NCI-H2107 treated with DMSO at 0.1 percent for 48 hours (cell line): Measurements from ENCODE around the gene COA8.
"Not testable (repeated sequence)": the region's sequence is repeated elsewhere in the genome, so short reads cannot be mapped to it uniquely, and the experiment has no call there.

Source experiments
- DNase-seq: peaks from one replicate; lab custom pipeline; 2025; ENCODE audit not compliant: unreplicated experiment; lab: John Stamatoyannopoulos, UW

Gene COA8

DNA sequence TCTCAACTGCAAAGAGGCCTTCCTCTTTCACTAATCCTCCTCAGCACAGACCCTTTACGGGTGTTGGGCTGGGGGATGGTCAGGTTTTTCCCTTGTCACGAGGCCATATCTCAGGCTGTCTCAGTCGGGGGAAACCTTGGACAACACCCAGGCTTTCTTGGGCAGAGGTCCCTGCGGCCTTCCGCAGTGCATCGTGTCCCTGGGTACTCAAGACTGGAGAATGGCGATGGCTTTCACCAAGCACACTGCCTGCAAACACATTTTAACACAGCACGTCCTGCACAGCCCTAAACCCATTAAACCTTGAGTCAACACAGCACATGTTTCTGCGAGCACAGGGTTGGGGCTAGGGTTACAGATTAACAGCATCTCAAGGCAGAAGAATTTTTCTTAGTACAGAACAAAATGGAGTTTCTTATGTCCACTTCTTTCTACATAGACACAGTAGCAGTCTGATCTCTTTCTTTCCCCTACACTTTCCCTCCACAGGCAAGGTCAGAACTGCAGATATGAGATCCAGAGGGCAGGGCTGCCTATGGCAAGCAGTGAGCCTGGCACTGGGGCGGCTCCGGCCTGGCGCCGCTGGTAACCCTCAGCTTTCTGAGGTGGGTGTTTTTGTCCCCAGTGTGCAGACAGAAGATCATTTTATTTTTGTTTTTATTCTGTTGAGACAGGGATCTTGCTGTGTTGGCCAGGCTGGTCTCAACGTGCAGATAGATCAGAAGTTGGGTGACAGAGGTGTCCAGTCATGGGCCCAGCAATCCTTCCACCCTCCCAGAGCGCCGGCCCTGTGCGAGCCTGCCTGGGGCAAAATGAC is 37.1 kb upstream of the COA8 start:
- DNase-seq: not testable (repeated sequence)

GRCh38 chr14:103526247-103526913 is 36.4 kb upstream of the COA8 start:
- no peak for DNase-seq

DNA sequence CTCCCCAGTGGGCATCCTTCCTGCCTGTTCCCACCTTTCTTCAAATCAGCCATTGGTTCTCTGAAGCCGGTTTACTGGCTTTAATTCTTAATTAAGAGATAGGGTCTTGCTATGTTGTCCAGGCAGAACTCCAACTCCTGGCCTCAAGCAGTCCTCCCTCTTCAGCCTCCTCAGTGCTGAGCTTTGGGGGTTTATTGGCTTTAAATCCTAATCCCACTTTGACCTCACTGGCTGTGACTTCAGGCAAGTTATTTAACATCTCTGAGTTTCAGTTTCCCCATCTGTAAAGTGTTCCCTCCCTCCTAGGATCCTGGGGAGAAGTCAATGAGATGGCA is 35.9 kb upstream of the COA8 start:
- no peak for DNase-seq

DNA sequence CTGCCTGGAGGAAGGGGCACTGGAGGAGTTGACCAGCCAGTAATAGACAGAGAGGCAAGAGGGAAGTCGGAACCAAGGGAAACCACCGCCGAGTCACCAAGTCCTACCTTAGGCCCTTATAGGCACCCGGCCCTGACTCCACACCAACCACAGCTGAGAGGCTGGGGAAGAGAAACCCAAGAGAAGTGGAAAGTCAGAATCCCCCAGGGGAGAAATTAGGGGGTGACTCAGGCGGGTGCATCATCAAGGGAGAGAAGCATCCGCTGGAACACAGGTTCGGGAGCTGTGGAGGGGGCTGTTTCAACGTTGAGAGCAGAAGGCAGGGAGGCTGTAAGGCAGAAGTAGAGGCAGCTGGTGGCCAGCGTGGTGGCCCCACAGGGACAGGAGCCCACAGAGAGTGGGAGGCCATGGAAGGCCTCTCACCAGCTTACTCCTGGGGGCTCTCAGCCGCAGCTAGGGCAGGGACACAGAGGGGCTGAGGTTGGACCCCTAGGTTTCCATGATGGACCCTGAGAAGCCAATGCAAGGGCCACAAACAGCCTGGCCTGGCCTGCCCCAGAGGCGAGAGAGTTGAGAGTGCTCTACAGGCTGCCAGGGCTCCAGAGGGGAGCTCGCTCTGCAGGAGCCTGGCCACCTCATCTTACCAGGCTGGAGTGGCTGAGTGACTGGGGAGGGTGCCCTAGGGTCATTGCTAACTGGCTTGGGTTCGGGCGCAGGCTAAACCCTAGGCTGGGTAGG is 35.2 kb upstream of the COA8 start:
- DNase-seq: no peak

DNA sequence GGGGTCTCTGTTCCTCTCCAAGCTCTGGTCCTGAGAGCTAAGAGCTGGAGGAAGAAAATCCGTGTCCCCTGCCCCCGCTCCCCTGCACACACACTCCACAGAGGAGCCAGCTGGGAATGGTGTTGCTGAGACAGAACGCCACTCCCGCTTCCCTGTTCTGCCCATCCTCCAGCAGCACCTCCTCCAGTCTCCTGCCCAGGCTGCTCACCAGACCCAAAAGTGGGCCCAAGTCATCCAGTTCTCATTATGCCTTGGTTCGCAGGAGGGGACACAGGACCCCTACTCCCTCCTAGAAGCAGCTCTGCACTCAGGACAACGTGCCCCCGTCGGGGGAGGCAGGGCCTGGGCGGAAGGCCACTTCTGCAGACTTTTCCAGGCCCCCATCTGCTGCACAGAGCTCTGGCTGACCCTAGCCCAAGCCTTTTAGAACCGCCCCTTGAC is 34.6 kb upstream of the COA8 start:
- peak; percentile 40 for DNase-seq

DNA sequence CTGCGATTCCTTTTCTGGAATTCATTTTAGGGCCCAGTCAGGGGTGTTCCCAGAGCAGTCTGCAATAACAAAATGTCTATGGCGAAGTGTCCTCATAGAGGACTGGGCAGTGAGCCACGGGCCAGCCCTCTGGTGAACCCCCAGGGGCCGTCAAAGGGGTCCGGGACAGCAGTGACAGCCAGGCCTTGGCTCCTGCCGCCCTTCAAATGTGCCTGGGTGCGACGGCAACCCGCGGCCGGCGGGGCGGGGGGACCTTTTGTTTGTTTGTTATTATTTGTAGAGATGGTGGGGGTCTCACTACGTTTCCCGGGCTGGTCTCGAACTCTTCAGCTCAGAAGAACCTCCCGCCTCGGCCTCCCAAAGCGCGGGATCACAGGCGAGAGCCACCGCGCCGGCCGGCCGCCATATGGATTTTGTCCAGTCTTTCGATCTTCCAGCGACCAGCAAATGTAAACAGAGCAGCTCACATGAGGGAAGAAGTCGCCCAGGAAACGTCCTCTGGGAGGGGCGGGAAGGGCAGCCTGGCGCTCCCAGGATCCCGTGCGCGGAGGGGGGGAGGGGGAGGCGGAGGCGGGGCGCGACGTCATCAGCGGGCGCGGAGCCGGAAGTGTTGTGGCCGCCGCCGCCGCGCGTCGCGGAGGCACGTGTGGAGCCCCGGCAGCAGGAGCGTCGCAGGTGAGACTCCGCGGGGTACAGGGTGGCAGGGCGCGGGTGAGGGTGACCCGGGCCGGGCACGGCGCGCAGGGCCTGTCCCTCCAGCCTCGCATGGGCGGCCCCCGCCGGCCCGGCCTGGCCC is 34.0 kb upstream of the COA8 start, which contains the start of gene TRMT61A:
TRMT61A (plus strand) TSS at position 610 of the 796 bp plus-strand sequence. CDS start 783 bp downstream, outside the sequence.
- peak; percentile 83 for DNase-seq

GRCh38 chr14:103529383-103530365 is 33.1 kb upstream of the COA8 start:
- DNase-seq: no peak

DNA sequence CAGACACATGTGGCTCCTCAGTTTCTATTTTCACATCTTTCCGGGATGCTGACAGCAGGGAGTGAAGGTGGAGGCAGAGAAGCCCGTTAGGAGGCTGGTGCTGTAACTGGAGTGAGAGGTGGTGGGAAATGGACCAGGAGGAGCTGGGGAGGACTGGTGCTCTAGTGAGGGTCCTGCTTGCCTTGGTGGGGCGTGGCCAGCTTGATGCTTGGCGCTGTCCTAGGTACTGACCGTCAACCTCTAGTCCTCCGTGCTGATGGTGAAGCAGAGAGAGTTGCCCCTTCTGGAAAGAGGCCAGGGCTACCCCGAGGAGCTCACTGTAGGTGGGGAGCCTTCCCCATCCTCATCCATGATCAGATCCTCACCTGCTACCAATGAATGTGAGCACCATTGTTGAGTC is 32.4 kb upstream of the COA8 start:
- no peak for DNase-seq

DNA sequence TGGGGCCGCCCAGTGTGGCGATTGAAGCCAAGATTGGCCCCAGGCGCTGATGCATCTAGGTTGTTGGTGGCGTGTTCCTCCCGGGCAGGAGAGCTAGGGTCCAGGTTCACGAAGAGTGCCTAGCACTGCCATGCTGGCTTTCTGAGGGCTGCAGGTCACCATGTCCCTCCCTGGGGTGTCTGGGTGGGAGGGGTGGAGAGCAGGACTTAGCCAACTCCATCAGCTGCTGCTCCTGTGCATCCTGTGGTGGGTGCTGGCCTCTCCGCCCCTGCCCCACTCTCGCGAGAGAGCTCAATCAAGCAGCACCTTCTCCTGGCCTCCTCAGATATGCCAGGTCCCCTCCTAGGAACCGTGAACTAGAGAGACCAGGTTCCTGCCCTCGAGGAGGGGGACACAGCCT is 31.9 kb upstream of the COA8 start:
- DNase-seq: no peak

DNA sequence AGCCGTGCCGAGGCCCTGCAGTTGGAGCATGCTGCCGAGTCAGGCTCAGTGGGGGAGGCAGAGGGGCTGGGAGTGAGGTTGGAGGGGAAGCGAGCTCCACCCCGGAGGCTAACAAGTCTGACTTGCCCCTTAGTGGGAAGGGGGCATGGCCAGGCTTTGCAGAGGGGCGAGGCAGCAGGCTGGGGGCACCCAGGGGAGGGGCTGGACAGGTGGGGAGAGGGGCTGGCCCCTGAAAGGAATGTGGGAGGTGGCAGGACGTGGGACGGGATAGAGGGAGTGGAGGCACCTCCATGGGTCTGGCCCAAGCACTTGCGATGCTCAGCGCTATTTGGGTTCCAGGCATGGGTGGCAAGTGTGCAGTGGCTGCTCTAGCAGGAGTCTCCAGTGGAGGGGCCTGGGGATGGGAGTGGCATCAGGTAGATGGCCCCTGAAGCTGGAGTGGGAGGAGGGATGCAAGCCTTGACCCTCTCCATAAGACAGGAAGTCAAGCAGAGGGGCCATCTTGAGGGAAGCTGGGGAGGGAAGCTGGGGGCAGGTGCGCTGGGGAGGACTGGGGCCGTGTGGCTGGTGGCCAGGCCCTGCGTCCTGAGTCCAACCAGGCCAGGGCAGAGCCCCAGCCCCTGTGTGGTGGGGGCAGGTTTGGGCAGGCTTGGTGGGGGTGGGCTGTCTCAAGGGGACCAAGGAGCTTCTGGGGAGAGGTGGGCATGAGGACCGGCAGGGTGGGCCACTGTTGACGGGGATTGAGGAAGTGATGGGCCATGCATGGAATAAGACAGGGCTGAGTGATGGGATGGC is 31.1 kb upstream of the COA8 start:
- no peak for DNase-seq

DNA sequence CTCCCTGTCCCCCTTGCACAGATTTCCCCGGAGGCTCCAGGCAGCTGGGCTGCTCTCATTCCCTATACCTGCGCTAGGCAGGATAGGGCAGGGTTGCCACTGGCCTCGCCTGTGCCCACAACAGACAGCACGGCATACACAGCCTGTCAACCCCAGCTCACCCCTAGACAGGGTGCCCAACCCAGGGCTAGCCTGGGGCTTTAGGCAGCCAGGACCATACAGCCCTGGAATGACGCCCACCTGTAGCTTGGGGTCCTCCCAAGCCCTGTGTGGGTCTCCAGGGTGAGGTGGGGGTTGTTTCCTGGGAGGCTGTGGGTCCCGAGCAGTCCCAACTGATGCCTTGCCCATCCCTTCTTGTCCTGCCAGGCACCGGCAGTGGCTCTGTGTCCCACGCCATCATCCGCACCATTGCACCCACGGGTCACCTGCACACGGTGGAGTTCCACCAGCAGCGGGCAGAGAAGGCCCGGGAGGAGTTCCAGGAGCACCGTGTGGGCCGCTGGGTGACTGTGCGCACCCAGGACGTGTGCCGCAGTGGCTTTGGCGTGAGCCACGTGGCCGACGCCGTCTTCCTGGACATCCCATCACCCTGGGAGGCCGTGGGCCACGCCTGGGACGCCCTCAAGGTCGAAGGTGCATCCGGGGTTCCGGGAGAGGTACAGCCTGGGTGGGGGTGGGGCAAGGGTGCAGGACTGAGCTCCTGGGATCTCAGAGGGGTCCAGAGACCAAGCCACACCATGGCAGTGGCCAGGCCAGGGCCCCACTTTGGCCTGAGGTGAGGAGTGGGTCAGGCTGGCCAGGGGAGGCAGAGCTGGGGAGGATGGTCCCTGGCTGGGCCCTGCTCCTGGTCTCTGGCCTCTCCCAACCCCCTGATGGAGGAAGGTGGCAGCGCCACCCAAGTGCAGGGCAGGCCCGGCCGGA is 30.3 kb upstream of the COA8 start:
- DNase-seq: no peak

GRCh38 chr14:103533137-103533998 is 29.4 kb upstream of the COA8 start:
- DNase-seq: no peak

DNA sequence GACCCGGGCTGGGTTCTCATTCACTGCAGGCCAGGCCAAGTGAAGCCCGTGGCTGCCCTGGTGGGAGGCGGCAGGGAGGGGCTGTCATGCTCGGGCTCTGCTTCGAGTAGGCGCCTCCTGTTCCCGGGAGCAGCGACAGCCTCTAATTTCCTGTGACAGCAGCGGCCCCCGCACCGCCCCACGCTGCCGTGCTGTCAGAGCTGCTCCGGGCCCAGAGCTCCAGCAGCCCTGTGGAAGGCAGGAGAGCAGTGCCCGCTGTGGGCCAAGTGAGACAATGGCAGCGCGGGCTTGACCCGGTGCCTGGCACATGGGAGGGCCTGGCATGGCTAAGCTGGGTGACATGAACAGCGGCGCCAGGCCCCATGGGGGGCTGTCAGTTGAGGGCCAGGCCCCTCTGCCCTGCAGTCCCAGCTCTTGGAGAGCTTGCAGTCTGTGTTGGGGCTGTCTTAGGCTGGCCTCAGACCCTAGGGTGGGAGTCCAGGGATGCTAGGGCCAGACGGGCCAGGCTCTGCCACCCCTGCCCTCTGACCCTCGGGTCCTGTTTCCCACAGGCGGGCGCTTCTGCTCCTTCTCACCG is 28.7 kb upstream of the COA8 start:
- no peak for DNase-seq

- no peak for DNase-seq
Observed at GRCh38 chr14:103534576-103535061, 28.1 kb upstream of the COA8 start.

- no peak for DNase-seq
Observed at GRCh38 chr14:103535081-103535890, 27.5 kb upstream of the COA8 start.
